IPS-NIHi7 (cell line): ENCODE results near the gene MKKS.

Experiments
- DNase-seq: peaks from one replicate; pipeline ENCODE4 v3.0.0; 2012; ENCODE audit warnings: mixed read lengths; ENCODE audit errors: extremely low spot score

Gene MKKS

DNA sequence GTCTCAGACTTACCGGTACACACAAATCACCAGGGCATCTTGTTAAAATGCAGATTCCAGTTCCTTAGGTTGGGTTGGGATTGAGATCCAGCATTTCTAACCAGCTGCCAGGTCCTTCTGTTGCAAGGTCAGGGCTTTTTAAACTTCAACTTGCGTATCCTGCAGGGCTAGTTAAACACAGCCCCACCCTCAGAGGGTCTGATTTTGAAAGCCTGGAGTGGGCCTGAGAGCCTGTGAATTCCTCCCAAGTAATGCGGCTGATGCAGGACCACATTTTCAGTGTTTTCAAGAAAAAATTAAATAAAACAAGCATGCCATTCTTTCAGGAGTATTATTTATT, 65.3 kb downstream of the MKKS start:
- DNase-seq, result no peak

DNA sequence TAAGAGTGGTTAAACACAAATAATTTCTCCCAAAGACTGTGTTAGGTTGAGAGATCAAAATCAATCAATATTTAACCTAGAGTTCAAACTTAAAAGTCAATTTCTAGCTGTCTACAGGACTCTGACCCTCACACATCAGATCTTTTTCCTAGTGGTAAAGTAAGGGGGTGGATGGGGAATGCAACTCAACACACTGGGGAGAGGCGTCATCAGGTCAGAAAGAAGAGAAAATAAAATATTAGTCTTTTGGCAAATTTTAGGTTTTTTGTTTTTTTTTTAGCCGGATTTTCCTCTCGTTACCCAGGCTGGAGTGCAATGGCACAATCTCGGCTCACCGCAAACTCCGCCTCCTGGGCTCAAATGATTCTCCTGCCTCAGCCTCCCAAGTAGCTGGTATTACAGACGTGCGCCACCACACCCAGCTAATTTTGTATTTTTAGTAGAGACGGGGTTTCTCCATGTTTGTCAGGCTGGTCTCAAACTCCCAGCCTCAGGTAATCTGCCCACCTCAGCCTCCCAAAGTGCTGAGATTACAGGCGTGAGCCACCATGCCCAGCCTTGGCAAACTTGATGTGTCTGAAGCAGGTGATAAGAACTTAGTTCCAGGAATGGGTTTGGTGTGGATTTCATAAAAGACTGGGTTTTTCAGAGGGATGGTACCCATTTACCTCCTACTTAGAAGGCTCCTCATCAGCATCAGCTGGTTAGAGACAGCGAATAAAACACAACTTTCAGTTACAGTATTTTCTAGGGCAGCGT, 65.9 kb downstream of the MKKS start:
- no peak for DNase-seq

DNA sequence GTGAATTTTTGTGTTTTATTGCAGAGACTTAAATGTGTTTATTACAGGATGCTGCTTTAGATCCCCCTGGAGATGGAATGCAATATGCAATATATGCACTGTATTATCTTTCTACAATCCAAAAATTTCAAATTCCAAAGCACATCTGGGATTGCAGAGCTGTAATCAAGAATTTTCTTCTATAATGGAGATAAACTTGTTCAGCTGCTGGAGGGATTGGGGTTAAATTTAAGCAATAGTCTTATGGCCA, 66.4 kb downstream of the MKKS start:
- DNase-seq, result no peak

DNA sequence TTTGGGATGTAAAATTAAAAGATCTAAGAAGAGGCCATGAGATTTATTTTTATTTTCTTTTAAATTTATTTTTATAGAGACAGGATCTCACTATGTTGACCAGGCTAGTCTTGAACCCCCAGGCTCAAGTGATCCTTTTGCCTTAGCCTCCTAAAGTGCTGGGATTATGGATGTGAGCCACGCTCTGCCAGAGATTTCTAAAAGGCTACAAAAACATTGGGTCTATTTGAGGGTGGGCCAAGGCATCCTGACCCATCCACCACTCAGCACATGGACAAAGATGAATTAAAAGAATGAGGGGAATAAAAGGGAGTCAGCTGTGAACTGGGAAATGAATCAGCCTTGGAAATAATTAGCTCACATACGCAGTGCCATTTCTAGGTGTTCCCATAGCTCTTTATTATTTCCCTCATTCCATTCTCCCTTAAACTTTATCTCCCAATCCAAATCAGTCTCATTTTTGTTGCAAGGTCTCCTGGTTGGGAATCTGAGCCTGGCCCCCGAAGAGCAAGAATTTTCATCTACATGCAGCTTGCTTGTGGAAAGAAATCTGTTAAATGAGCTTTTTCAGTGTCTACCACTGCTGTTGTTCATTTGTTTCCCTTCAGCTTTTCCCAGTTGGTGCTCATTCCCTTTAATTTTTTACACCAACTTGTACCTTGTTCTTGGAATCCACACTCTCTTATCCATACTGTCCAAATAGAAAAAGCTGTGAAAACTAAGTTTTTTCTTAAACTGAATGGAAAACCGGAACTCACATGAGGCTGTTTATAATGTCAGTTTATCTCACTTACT, 66.9 kb downstream of the MKKS start:
- DNase-seq, result no peak

DNA sequence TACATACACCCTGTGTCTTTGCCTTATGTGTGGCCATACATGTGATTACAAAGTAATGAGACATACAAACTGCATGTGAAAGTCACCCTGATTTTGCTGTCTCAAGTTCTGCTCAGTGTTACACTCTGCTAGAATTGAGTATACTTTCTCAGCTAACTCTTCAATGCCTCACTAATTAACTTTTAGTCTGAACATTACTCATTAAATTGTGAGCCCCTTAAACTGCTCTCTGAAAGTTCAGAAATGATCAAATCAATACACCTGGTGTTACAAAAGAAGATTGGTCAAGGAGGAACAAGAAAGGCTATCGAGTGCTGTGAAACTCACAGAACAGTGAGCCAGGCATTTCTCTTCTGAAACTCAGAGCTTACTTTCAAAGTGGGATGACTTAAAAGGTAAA, 71.3 kb downstream of the MKKS start:
- DNase-seq, result no peak

DNA sequence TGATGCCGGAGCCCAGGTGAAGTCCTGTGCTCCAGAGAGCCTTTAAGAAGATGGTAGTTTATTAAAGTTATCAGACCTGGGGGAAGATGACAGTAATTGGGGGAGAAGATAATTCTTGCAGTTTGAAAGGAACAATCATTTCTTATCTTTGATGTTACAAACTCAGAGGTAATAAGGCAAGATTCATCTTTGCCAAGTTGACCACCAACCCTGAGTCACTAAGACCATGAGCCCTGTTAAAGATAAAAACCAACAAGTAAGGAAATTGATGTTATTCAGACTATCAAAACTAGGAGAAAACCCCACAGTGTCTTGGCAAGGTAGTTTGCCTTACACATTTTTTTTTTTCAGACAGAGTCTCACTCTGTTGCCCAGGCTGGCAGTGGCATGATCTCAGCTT, 73.1 kb downstream of the MKKS start:
- DNase-seq, result no peak

DNA sequence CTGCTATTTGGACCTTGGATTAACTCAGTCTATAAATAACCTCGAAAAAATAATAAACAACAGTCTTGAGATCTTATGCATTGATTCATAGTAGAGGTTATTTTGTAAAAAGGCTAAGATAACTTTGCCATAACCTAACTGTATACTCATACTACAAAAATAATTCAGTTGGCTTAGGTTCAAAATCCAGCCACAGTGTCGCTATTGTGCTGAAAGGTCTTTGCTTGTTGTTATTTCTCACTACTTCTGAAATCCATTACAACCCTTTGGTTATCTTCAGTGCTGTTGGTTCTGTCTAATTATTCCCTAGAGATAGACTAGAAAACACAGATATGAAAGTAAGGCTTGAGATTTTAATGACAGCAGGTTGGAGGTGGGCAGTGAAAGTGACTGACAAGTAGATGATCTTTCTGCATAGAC, 74.4 kb downstream of the MKKS start:
- DNase-seq, result no peak

DNA sequence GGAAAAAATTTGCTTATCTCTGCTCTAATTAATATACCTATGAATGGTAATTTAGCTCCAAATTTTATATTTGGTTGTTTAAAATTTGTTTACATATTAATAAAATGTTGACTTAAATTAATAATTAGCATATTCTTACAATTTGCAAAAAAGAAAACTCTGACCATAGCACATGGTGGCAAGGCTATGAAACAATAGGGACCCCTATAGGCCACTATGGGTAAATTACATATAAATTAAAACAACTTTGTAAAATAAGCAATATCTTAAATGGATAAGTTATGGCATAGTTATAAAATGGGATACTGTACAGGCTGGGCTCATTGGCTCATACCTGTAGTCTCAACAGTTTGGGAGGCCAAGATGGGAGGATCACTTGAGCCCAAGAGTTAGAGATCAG, 76.0 kb downstream of the MKKS start:
- peak; percentile 25 for DNase-seq

DNA sequence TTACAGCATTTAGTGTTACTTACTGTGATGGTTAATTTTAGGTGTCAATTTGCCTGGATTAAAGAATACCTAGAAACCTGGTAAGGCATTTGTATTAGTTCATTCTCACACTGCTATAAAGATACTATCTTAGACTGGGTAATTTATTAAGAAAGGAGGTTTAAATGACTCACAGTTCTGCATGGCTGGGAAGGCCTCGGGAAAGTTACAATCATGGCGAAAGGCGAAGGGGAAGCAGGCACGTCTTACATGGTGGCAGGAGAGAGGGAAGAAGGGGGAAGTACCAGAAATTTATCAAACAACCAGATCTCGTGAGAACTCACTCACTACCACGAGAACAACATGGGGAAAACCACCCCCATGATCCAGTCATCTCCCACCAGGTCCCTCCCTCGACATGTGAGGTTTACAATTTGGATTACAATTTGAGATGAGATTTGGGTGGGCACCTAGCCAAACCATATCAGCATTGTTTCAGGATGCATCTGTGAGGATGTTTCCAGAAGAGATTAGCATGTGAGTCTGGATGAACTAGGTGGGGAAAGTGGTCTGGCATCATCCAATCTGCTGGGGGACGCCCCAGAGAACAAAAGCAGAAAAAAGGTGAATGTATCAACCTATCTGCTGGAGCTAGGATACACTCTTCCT, 76.8 kb downstream of the MKKS start:
- DNase-seq, result no peak

DNA sequence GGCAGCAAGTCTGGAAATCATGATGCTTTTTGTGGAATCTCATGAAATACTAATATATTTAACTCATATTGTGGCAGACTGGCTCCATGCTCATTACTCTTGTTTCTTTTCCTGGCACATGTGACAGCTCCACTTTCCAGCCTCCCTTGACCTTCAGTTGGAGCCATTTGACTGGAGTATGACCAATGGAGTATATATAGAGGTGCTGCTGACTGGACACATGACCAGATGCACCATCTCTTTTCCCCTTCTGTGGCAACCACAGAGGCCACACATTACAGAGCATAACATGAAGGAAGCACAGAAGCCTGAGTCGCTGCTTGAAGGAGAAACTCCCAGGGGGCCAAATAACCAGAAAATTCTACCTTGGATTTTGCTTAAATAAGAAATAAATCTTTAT, 77.4 kb downstream of the MKKS start:
- DNase-seq, result no peak

DNA sequence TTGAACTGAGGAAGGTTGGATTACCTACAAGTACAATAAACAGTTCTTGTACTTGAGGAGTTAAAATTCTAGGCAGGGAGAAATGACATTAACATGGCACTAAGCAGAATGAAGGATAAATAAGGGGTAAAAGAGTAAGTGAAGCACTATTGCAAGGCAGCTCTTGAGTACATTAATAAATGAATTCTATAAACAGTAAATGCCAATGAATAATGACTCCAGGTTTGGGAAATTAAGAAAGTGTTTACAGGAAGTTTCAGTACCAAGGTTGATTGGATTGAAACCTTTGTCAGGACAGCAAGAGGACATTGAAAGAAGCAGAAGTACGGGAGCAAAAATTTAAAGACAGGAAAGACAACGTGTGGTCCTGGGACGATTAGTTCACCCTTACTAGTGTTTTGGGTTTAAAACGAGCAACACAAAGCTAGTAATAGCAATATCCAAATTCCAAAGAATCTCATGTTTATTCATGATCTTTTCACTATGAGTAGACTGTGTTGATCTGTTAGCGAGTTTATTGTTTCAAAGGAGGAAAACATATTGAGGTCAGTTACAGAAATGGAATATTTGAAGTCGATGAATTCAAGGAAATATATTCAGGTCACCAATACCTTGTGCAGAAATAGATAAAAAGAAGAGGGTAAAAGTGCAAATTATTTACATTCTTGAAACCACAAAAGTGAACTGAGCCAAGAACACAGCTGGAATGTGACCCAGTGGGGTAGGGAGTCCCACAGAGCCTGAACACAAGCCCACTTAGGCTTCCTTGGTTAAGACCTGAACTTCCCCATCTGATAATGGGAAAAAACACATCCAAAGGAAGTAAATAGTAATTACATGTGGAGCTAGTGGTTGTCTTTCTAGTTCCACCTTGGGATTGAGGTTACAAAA, 80.8 kb downstream of the MKKS start:
- DNase-seq, result no peak
